Stimulated activated effector memory CD8-positive, alpha-beta T cell treated with anti-CD3 and anti-CD28 coated beads, Interleukin-12 subunit alpha, Interleukin-12 subunit beta, amount 100 ng/mL, for 72 hours (primary cell): Measurements from ENCODE around the gene DNAAF3.
A peak's percentile ranks its signal among the peaks of the same experiment; 100 is the strongest.

ENCODE experiments used
- ATAC-seq: fragments of 150-1000 bp; cut with Tn5 transposase; 2 replicates; pipeline ENCODE4 v1.10.0; 2021
- DNase-seq, 2 donors: peaks; one replicate each; pipeline ENCODE4 v3.0.0; 2021 to 2022; ENCODE audit warnings: low spot score in 2 of 2
- H3K27ac Mint-ChIP-seq: one replicate; pipeline ENCODE4 v1.8.0; 2022; ENCODE audit warnings: mild to moderate bottlenecking, mixed read lengths
- H3K36me3 Mint-ChIP-seq: one replicate; pipeline ENCODE4 v1.8.0; 2022; ENCODE audit warnings: mild to moderate bottlenecking, mixed read lengths
- H3K4me1 Mint-ChIP-seq: one replicate; pipeline ENCODE4 v1.8.0; 2022; ENCODE audit warnings: mixed read lengths
- H3K4me3 Mint-ChIP-seq: one replicate; pipeline ENCODE4 v1.8.0; 2022; ENCODE audit warnings: mild to moderate bottlenecking, mixed read lengths
- H3K9me3 Mint-ChIP-seq: one replicate; pipeline ENCODE4 v1.8.0; 2022; ENCODE audit warnings: mixed read lengths

DNAAF3 gene

GRCh38 chr19:55116859-55117662 lies 49.4 kb downstream of the DNAAF3 start, which contains the start of gene PPP1R12C:
Gene PPP1R12C (minus strand): TSS chr19:55117637. CDS start chr19:55117543, 94 bp downstream.
- peak within 1 kb of the TSS; percentile 93 for H3K27ac Mint-ChIP-seq
- H3K4me3 Mint-ChIP-seq, result peak within 1 kb of the TSS; percentile 99
- ATAC-seq (peak; percentile 42), DNase-seq (peak in 1 of 2 donors; percentile 63)
- H3K36me3 Mint-ChIP-seq, result peaks cover 23% of the 10 kb centered on the region
- no peaks in the 10 kb centered on the region for H3K9me3 Mint-ChIP-seq
- H3K4me1 Mint-ChIP-seq, result peaks cover 48% of the 10 kb centered on the region

- H3K4me1 Mint-ChIP-seq, result peaks cover 48% of the 10 kb centered on the region
- H3K36me3 Mint-ChIP-seq, result peaks cover 23% of the 10 kb centered on the region
- peak overlapping the region; percentile 99 for H3K4me3 Mint-ChIP-seq
- ATAC-seq, result peak; percentile 57
- peak overlapping the region; percentile 93 for H3K27ac Mint-ChIP-seq
- H3K9me3 Mint-ChIP-seq, result no peaks in the 10 kb centered on the region
- DNase-seq, result peak; percentile 23 to 80
Observed at GRCh38 chr19:55116232-55116858, 50.1 kb downstream of the DNAAF3 start.

- Mint-ChIP-seq H3K9me3 (no peaks in the 10 kb centered on the region), H3K4me1 (peaks cover 48% of the 10 kb centered on the region), H3K27ac (peak overlapping the region; percentile 93), H3K36me3 (peaks cover 29% of the 10 kb centered on the region), H3K4me3 (peak overlapping the region; percentile 99)
- DNase-seq (no peak), ATAC-seq (no peak)
Observed at GRCh38 chr19:55115446-55116065, 50.9 kb downstream of the DNAAF3 start.

GRCh38 chr19:55114566-55115145 lies 51.8 kb downstream of the DNAAF3 start:
- peaks cover 38% of the 10 kb centered on the region for H3K36me3 Mint-ChIP-seq
- no peak overlapping the region for H3K27ac Mint-ChIP-seq
- H3K4me3 Mint-ChIP-seq, result peak overlapping the region; percentile 99
- ATAC-seq (no peak), DNase-seq (no peak)
- H3K4me1 Mint-ChIP-seq, result peaks cover 53% of the 10 kb centered on the region
- no peaks in the 10 kb centered on the region for H3K9me3 Mint-ChIP-seq

GRCh38 chr19:55113570-55114039 lies 52.8 kb downstream of the DNAAF3 start:
- H3K9me3 Mint-ChIP-seq, result no peaks in the 10 kb centered on the region
- H3K36me3 Mint-ChIP-seq, result peaks cover 46% of the 10 kb centered on the region
- peaks cover 47% of the 10 kb centered on the region for H3K4me1 Mint-ChIP-seq
- DNase-seq, result no peak
- ATAC-seq, result no peak
- H3K4me3 Mint-ChIP-seq, result no peak overlapping the region
- H3K27ac Mint-ChIP-seq, result no peak overlapping the region

- no peak for ATAC-seq
- H3K4me1 Mint-ChIP-seq, result peaks cover 46% of the 10 kb centered on the region
- H3K4me3 Mint-ChIP-seq, result no peak overlapping the region
- H3K9me3 Mint-ChIP-seq, result no peaks in the 10 kb centered on the region
- peaks cover 47% of the 10 kb centered on the region for H3K36me3 Mint-ChIP-seq
- H3K27ac Mint-ChIP-seq, result no peak overlapping the region
- no peak for DNase-seq
Observed at GRCh38 chr19:55112777-55113569, 53.4 kb downstream of the DNAAF3 start.

- H3K4me3 Mint-ChIP-seq, result no peak overlapping the region
- peaks cover 40% of the 10 kb centered on the region for H3K4me1 Mint-ChIP-seq
- no peak for ATAC-seq
- H3K9me3 Mint-ChIP-seq, result no peaks in the 10 kb centered on the region
- H3K36me3 Mint-ChIP-seq, result peaks cover 41% of the 10 kb centered on the region
- no peak overlapping the region for H3K27ac Mint-ChIP-seq
- no peak for DNase-seq
Observed at GRCh38 chr19:55112246-55112776, 54.1 kb downstream of the DNAAF3 start.

GRCh38 chr19:55111238-55111831 lies 55.1 kb downstream of the DNAAF3 start:
- Mint-ChIP-seq H3K36me3 (peaks cover 40% of the 10 kb centered on the region), H3K9me3 (no peaks in the 10 kb centered on the region), H3K4me1 (peaks cover 39% of the 10 kb centered on the region), H3K4me3 (no peak overlapping the region), H3K27ac (no peak overlapping the region)
- no peak for DNase-seq
- no peak for ATAC-seq

- H3K4me3 Mint-ChIP-seq, result no peak overlapping the region
- no peak overlapping the region for H3K27ac Mint-ChIP-seq
- peaks cover 30% of the 10 kb centered on the region for H3K4me1 Mint-ChIP-seq
- DNase-seq (no peak), ATAC-seq (no peak)
- peaks cover 41% of the 10 kb centered on the region for H3K36me3 Mint-ChIP-seq
- no peaks in the 10 kb centered on the region for H3K9me3 Mint-ChIP-seq
Observed at GRCh38 chr19:55109527-55110291, 56.7 kb downstream of the DNAAF3 start.
